K562 (cell line): Measurements from ENCODE around the gene FTSJ1. TPM values are rescaled to one million over a fixed set of nuclear protein-coding genes. Genes with fewer than 3 reads are reported as not detected.

Experiments used
- ESRRA ChIP-seq: fragments of 450-650 bp; IDR thresholded peaks from 2 replicates; pipeline ENCODE4 v1.6.1; 2014; ENCODE audit warnings: low read depth, mild to moderate bottlenecking, moderate library complexity, borderline replicate concordance
- HDAC1 ChIP-seq, 2 experiments: fragments of 450-650 bp; IDR thresholded peaks; 2 replicates each; pipeline ENCODE4 v1.6.1; 2016 to 2017; ENCODE audit warnings: inconsistent platforms in 1 of 2, mild to moderate bottlenecking in 1 of 2, moderate library complexity in 1 of 2
- KLF16 ChIP-seq: IDR thresholded peaks from 2 replicates; pipeline ENCODE4 v1.6.1; 2016; ENCODE audit warnings: antibody characterized with exemption
- MEIS2 ChIP-seq: fragments of 450-650 bp; IDR thresholded peaks from 2 replicates; pipeline ENCODE4 v1.6.1; 2014; ENCODE audit warnings: mild to moderate bottlenecking; ENCODE audit not compliant: partially characterized antibody
- NFIC ChIP-seq: fragments of 450-650 bp; IDR thresholded peaks from 2 replicates; pipeline ENCODE4 v1.6.1; 2017; ENCODE audit warnings: mild to moderate bottlenecking, inconsistent platforms
- SRSF7 ChIP-seq: fragments of 200-400 bp; formaldehyde crosslinking; optimal IDR thresholded peaks from 2 replicates; pipeline ENCODE3; 2017; ENCODE audit warnings: mild to moderate bottlenecking, low read depth, low read length
- ZNF586 ChIP-seq: fragments of 450-650 bp; formaldehyde crosslinking; conservative IDR thresholded peaks from 2 replicates; pipeline ENCODE4 v1.4.0; 2020; ENCODE audit warnings: mild to moderate bottlenecking, moderate library complexity
- ZNF830 ChIP-seq: fragments of 250-450 bp; sonication (Bioruptor Pico); IDR thresholded peaks from 2 replicates; pipeline ENCODE4 v1.5.0; 2021; ENCODE audit warnings: mild to moderate bottlenecking
- polyA plus RNA-seq, 8 experiments: library from polyadenylated mRNA; depleted of rRNA in 4 of 8; stranded (reverse) in 5 of 8; unstranded in 3 of 8; fragments of >200 nt; fragmentation: Nextera tagmentation in 2 of 8; fragmentation: Illumina TruSeq in 1 of 8; extraction: Ambion mirVana in 2 of 8; extraction: Trizol in 1 of 8; gene quantifications; 2 replicates each; pipeline versions ENCODE4 v1.2.1 to v1.2.3, GENCODE V29; 2011 to 2014; ENCODE audit warnings: inconsistent platforms in 1 of 8, missing spikeins in 1 of 8
- total RNA-seq, 7 experiments: library from RNA; depleted of rRNA in 6 of 7; stranded (reverse); fragments of >200 nt in 6 of 7; fragmentation: Illumina TruSeq in 2 of 7; extraction: Trizol in 2 of 7; gene quantifications; 2 replicates each; pipeline versions ENCODE4 v1.2.1 to v1.2.3, GENCODE V29; 2011 to 2021; ENCODE audit warnings: low replicate concordance in 1 of 7
- TF ChIP-seq, protein P1 (sequence below), 2 experiments: fragments of 450-650 bp; conservative IDR thresholded peaks; 2 replicates each; pipeline ENCODE4 v1.6.1; 2017; ENCODE audit warnings: mild to moderate bottlenecking in 2 of 2, moderate library complexity in 2 of 2
- TF ChIP-seq, protein P2 (sequence below): sonication (generic); formaldehyde crosslinking; IDR thresholded peaks from 2 replicates; pipeline ENCODE4 v1.8.0; 2022; ENCODE audit warnings: mild to moderate bottlenecking, missing genetic modification reagents
- TF ChIP-seq, protein P3 (sequence below): IDR thresholded peaks from 2 replicates; pipeline ENCODE4 v1.6.1; 2016; ENCODE audit warnings: missing genetic modification characterization, missing compliant biosample characterization

Gene FTSJ1
- total and polyA plus RNA-seq, 9 of the 15 experiments (the other 6 are each of a cell fraction or from before 2014, with no cell fraction given), result 12.2 to 95.6 (median 71.6) TPM

DNA sequence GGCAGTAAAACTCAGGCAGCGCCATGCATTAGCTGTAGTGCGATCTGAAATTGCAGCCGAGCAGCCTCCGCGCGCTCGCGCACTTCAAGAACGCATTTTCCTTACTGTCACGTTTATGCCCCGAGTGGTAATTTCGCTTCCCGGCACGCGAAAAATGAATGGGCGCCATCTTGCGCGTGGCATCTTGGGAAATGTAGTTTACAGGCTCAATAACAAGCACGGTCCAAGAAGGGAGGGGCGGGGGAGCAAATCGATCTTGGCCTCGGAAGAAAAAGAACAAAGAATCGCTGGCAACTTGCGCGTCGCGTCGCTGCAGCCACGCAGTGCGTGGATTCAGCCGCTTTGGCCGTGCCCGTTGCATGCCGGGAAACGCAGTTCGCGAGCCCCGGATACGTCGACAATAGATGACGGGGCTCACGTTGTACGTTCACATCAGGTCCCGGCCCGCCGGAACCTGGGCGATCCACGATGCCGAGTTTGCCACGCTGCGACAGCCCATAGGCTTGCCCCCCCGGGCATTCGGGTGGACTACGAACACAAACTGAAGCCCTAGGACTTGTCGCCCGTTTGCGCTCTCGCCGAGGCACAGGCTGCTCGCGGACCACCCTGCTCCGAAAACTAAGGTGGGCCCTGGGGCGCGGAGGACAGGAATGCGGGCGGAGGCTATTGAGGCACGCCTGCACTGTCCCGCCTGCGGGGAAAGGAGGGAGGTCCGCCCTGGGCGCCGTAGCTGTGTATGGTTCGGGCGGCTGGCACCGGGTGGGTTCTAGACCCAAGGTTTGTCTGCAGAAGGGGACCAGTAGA lies at the start of gene FTSJ1 (continued):
- TF ChIP-seq, protein P1, sequence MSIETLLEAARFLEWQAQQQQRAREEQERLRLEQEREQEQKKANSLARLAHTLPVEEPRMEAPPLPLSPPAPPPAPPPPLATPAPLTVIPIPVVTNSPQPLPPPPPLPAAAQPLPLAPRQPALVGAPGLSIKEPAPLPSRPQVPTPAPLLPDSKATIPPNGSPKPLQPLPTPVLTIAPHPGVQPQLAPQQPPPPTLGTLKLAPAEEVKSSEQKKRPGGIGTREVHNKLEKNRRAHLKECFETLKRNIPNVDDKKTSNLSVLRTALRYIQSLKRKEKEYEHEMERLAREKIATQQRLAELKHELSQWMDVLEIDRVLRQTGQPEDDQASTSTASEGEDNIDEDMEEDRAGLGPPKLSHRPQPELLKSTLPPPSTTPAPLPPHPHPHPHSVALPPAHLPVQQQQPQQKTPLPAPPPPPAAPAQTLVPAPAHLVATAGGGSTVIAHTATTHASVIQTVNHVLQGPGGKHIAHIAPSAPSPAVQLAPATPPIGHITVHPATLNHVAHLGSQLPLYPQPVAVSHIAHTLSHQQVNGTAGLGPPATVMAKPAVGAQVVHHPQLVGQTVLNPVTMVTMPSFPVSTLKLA (conservative IDR thresholded peaks at IDR 0.05), result peak; percentile 88 to 95
- no peak for TF ChIP-seq SRSF7
- TF ChIP-seq, protein P2, sequence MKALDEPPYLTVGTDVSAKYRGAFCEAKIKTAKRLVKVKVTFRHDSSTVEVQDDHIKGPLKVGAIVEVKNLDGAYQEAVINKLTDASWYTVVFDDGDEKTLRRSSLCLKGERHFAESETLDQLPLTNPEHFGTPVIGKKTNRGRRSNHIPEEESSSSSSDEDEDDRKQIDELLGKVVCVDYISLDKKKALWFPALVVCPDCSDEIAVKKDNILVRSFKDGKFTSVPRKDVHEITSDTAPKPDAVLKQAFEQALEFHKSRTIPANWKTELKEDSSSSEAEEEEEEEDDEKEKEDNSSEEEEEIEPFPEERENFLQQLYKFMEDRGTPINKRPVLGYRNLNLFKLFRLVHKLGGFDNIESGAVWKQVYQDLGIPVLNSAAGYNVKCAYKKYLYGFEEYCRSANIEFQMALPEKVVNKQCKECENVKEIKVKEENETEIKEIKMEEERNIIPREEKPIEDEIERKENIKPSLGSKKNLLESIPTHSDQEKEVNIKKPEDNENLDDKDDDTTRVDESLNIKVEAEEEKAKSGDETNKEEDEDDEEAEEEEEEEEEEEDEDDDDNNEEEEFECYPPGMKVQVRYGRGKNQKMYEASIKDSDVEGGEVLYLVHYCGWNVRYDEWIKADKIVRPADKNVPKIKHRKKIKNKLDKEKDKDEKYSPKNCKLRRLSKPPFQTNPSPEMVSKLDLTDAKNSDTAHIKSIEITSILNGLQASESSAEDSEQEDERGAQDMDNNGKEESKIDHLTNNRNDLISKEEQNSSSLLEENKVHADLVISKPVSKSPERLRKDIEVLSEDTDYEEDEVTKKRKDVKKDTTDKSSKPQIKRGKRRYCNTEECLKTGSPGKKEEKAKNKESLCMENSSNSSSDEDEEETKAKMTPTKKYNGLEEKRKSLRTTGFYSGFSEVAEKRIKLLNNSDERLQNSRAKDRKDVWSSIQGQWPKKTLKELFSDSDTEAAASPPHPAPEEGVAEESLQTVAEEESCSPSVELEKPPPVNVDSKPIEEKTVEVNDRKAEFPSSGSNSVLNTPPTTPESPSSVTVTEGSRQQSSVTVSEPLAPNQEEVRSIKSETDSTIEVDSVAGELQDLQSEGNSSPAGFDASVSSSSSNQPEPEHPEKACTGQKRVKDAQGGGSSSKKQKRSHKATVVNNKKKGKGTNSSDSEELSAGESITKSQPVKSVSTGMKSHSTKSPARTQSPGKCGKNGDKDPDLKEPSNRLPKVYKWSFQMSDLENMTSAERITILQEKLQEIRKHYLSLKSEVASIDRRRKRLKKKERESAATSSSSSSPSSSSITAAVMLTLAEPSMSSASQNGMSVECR (CRISPR knock-in tag), result peak; percentile 79
- no peak for TF ChIP-seq ZNF830 (CRISPR knock-in tag)
- peak in 1 of 2 experiments; percentile 79; a peak in 2 of 4 replicates for TF ChIP-seq HDAC1 (IDR thresholded peaks at IDR 0.05)
- 0 out of 2 replicates have a peak, but pooled peaks have one; percentile 24 for TF ChIP-seq ESRRA
- no peak for TF ChIP-seq ZNF586 (CRISPR knock-in tag)
- TF ChIP-seq KLF16, result no peak
- TF ChIP-seq, protein P3, sequence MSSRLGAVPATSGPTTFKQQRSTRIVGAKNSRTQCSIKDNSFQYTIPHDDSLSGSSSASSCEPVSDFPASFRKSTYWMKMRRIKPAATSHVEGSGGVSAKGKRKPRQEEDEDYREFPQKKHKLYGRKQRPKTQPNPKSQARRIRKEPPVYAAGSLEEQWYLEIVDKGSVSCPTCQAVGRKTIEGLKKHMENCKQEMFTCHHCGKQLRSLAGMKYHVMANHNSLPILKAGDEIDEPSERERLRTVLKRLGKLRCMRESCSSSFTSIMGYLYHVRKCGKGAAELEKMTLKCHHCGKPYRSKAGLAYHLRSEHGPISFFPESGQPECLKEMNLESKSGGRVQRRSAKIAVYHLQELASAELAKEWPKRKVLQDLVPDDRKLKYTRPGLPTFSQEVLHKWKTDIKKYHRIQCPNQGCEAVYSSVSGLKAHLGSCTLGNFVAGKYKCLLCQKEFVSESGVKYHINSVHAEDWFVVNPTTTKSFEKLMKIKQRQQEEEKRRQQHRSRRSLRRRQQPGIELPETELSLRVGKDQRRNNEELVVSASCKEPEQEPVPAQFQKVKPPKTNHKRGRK (tag), result no peak
- no peak for TF ChIP-seq MEIS2
- no peak for TF ChIP-seq NFIC
